WTC11 (cell line): ENCODE results near the gene CYP27A1.

Source experiments
- ATF2 ChIP-seq: sonication (generic); formaldehyde crosslinking; IDR thresholded peaks from 2 replicates; pipeline ENCODE4 v1.8.1; 2022; ENCODE audit warnings: low read depth, missing genetic modification reagents, borderline replicate concordance
- CTCF ChIP-seq: fragments of 200-600 bp; IDR thresholded peaks from 2 replicates; pipeline ENCODE4 v1.8.0; 2022; ENCODE audit warnings: antibody characterized with exemption

- TF ChIP-seq CTCF: no peak
- no peak for TF ChIP-seq ATF2 (CRISPR knock-in tag)
These were observed 77.0 kb downstream of the CYP27A1 start for GRCh38 chr2:218858671-218859555.
